GM12878 (cell line): Measurements from ENCODE around the gene RAB25.

Experiments used
- CREB1 ChIP-seq: IDR thresholded peaks from 2 replicates; pipeline ENCODE4 v1.6.1; 2012; ENCODE audit warnings: low read depth, mild to moderate bottlenecking, inconsistent platforms
- MXI1 ChIP-seq: fragments of 150-350 bp; IDR thresholded peaks from 2 replicates; pipeline ENCODE4 v1.6.1; 2011; ENCODE audit warnings: low read depth, mild to moderate bottlenecking, inconsistent platforms, low read length, improper control_type of control experiment
- POLR2A ChIP-seq: IDR thresholded peaks from 2 replicates; pipeline ENCODE4 v1.6.1; 2011; ENCODE audit warnings: low read depth, mild to moderate bottlenecking, low read length
- TF ChIP-seq, protein P1 (sequence below), 3 experiments: IDR thresholded peaks in 2 of 3; conservative IDR thresholded peaks in 1 of 3; 2 replicates each; pipeline ENCODE4 v1.5.1; 2011; ENCODE audit warnings: low read depth in 3 of 3, low read length in 3 of 3, mild to moderate bottlenecking in 3 of 3, control low read depth in 2 of 3, moderate library complexity in 2 of 3, inconsistent platforms in 1 of 3, mixed read lengths in 1 of 3; ENCODE audit not compliant: control insufficient read depth in 2 of 3, insufficient read depth in 1 of 3; ENCODE audit errors: extremely low read depth in 1 of 3

DNA sequence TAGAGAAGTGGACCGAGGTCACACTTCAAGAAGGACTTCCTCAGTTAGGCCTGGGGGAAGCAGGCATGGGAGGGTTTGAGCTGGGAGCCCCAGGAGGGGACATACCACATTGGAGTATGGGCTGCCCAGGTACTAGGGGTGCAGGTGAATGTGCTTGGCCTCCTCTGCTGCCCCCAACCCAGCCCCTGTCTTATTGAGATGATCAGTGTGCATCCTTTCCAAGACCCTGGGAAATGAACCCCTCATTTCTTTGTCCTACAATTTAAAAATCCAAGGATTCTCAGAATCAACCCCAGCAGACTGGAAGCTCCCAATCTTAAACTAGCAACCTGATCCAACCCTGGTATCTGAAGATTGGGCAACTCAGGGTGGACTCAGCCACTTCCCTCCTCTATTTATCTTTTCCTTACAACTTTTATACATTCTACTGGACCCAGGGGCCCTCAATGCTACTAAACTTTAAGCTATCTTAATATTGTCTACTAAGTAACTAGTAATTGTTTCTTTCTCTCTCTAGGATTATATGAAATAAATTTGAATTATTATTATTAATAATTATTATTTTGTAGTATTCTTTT lies 12.2 kb downstream of the RAB25 start:
- TF ChIP-seq POLR2A (no peak), MXI1 (no peak), CREB1 (no peak)
- TF ChIP-seq, protein P1, sequence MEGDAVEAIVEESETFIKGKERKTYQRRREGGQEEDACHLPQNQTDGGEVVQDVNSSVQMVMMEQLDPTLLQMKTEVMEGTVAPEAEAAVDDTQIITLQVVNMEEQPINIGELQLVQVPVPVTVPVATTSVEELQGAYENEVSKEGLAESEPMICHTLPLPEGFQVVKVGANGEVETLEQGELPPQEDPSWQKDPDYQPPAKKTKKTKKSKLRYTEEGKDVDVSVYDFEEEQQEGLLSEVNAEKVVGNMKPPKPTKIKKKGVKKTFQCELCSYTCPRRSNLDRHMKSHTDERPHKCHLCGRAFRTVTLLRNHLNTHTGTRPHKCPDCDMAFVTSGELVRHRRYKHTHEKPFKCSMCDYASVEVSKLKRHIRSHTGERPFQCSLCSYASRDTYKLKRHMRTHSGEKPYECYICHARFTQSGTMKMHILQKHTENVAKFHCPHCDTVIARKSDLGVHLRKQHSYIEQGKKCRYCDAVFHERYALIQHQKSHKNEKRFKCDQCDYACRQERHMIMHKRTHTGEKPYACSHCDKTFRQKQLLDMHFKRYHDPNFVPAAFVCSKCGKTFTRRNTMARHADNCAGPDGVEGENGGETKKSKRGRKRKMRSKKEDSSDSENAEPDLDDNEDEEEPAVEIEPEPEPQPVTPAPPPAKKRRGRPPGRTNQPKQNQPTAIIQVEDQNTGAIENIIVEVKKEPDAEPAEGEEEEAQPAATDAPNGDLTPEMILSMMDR (IDR thresholded peaks at IDR 0.05 in 2 of 3, conservative IDR thresholded peaks at IDR 0.05 in 1 of 3; ENCODE audit: control insufficient read depth in 2 of 3, extremely low read depth in 1 of 3, insufficient read depth in 1 of 3, low read depth in 3 of 3, low read length in 3 of 3), result no peak
